OCI-LY1 (cell line): ENCODE data around the gene SRL.

Source experiments
- EZH2 ChIP-seq: fragments of 200-600 bp; sonication (generic), shearing (Covaris generic); IDR thresholded peaks from 2 replicates; pipeline ENCODE4 v1.8.0; 2017; ENCODE audit warnings: borderline replicate concordance, mixed run types, mild to moderate bottlenecking, antibody characterized with exemption, low read length, moderate library complexity, mixed read lengths
- TF ChIP-seq, protein P1 (sequence below): fragments of 200-600 bp; sonication (generic), shearing (Covaris generic); IDR thresholded peaks from 2 replicates; pipeline ENCODE4 v1.5.1; 2017; ENCODE audit warnings: mild to moderate bottlenecking, antibody characterized with exemption, low read length, moderate library complexity, mixed read lengths

DNA sequence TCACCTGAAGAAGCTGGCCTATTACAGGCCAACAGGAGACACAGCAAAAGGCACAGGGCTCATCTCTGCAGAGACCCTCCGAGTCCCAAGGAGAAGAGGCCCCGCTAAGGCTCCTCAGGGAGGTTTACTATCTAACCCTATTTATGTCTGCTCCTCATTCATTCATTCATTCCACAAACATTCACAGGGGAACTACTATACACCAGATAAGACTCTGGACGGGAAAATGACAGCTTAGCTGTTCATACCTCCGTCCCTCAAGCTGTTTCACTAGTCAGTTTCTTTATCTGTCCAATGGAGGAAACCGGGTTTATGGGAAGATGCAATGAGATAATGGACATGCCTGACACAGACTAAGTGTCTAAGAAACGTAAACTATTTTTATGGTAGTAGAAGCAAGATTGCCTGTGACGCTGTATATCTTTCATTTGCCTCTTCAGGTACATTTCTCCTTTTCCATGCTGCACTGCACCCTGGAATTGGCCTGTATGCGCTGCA lies 62.1 kb downstream of the SRL start:
- TF ChIP-seq, protein P1, sequence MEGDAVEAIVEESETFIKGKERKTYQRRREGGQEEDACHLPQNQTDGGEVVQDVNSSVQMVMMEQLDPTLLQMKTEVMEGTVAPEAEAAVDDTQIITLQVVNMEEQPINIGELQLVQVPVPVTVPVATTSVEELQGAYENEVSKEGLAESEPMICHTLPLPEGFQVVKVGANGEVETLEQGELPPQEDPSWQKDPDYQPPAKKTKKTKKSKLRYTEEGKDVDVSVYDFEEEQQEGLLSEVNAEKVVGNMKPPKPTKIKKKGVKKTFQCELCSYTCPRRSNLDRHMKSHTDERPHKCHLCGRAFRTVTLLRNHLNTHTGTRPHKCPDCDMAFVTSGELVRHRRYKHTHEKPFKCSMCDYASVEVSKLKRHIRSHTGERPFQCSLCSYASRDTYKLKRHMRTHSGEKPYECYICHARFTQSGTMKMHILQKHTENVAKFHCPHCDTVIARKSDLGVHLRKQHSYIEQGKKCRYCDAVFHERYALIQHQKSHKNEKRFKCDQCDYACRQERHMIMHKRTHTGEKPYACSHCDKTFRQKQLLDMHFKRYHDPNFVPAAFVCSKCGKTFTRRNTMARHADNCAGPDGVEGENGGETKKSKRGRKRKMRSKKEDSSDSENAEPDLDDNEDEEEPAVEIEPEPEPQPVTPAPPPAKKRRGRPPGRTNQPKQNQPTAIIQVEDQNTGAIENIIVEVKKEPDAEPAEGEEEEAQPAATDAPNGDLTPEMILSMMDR: no peak
- no peak for TF ChIP-seq EZH2
